Epithelial cell of proximal tubule (primary cell): ENCODE measurements around the gene LIF. TPM values are rescaled to one million over a fixed set of nuclear protein-coding genes. Genes with fewer than 3 reads are reported as not detected.

ENCODE experiments used
- DNase-seq: peaks from one replicate; pipeline ENCODE4 v3.0.0-alpha.2; 2011; ENCODE audit warnings: low read depth
- H3K4me3 ChIP-seq: 2 replicates; pipeline ENCODE4 v1.5.1; 2011; ENCODE audit warnings: low read depth, mild to moderate bottlenecking, low read length
- CTCF ChIP-seq: conservative IDR thresholded peaks from 2 replicates; pipeline ENCODE4 v1.5.1; 2012; ENCODE audit warnings: low read depth, mild to moderate bottlenecking, low read length
- total RNA-seq: library from RNA; depleted of rRNA; stranded (reverse); fragments of >200 nt; gene quantifications from 2 replicates; pipeline ENCODE4 v1.2.3, GENCODE V29; 2015

LIF gene
- total RNA-seq, 1 donor from 2014 or later, result 48.7 TPM

- H3K4me3 ChIP-seq, result no peak overlapping the region
- TF ChIP-seq CTCF, result no peak
- no peak for DNase-seq
These were observed 15.6 kb downstream of the LIF start for GRCh38 chr22:30230787-30231461.

- DNase-seq, result no peak
- TF ChIP-seq CTCF, result no peak
- H3K4me3 ChIP-seq, result no peak overlapping the region
These were observed 16.2 kb downstream of the LIF start for GRCh38 chr22:30230330-30230729.

GRCh38 chr22:30228509-30229359 is 17.8 kb downstream of the LIF start:
- DNase-seq, result no peak
- TF ChIP-seq CTCF, result no peak
- no peak overlapping the region for H3K4me3 ChIP-seq

- no peak for DNase-seq
- no peak overlapping the region for H3K4me3 ChIP-seq
- no peak for TF ChIP-seq CTCF
These were observed 18.9 kb downstream of the LIF start for GRCh38 chr22:30227438-30228228.

GRCh38 chr22:30226192-30226832 is 20.2 kb downstream of the LIF start:
- TF ChIP-seq CTCF, result no peak
- no peak overlapping the region for H3K4me3 ChIP-seq
- no peak for DNase-seq

GRCh38 chr22:30225220-30225927 is 21.2 kb downstream of the LIF start:
- no peak for TF ChIP-seq CTCF
- DNase-seq, result no peak
- no peak overlapping the region for H3K4me3 ChIP-seq
